HUES6 (cell line): ENCODE data around the gene NUP214.

ENCODE experiments used
- H3K27ac ChIP-seq: 2 replicates; pipeline ENCODE4 v1.7.0; 2013; ENCODE audit warnings: low read depth, mild to moderate bottlenecking, low read length, inconsistent platforms
- H3K27me3 ChIP-seq: 2 replicates; pipeline ENCODE4 v1.6.1; 2013; ENCODE audit warnings: low read length; ENCODE audit not compliant: control insufficient read depth, insufficient read depth
- H3K36me3 ChIP-seq: 2 replicates; pipeline ENCODE4 v1.6.1; 2013; ENCODE audit warnings: low read length; ENCODE audit not compliant: control insufficient read depth, insufficient read depth
- H3K4me1 ChIP-seq: 2 replicates; pipeline ENCODE4 v1.6.1; 2013; ENCODE audit warnings: low read length; ENCODE audit not compliant: control insufficient read depth, insufficient read depth
- H3K4me3 ChIP-seq: 2 replicates; pipeline ENCODE4 v1.5.1; 2013; ENCODE audit warnings: low read depth, low read length
- H3K9ac ChIP-seq: one replicate; pipeline ENCODE4 v1.6.1; 2013; ENCODE audit warnings: mild to moderate bottlenecking, low read length
- H3K9me3 ChIP-seq: 2 replicates; pipeline ENCODE4 v1.6.1; 2013; ENCODE audit warnings: low read depth, low read length; ENCODE audit not compliant: control insufficient read depth, insufficient read depth

NUP214 gene

GRCh38 chr9:131125288-131126058 is at the start of gene NUP214:
NUP214 (plus strand) TSS chr9:131125586; CDS start chr9:131125705, 119 bp downstream.
- peaks cover 52% of the 10 kb centered on the region for H3K36me3 ChIP-seq
- no peaks in the 10 kb centered on the region for H3K27me3 ChIP-seq
- 0 out of 2 replicates have a peak, but pooled peaks cover 4% of the 10 kb centered on the region for H3K4me1 ChIP-seq

GRCh38 chr9:131076347-131077195 is 48.8 kb upstream of the NUP214 start:
- H3K9ac ChIP-seq, result no peak overlapping the region

More at GRCh38 chr9:131125288-131126058, at the start of gene NUP214:
- H3K9ac ChIP-seq, result peak within 1 kb of the TSS; percentile 94
- no peaks in the 10 kb centered on the region for H3K9me3 ChIP-seq
- H3K4me3 ChIP-seq, result peak within 1 kb of the TSS; percentile 92
- H3K27ac ChIP-seq, result peak within 1 kb of the TSS; percentile 89

GRCh38 chr9:131078427-131079366 is 46.7 kb upstream of the NUP214 start:
- Histone ChIP-seq H3K27ac (0 out of 2 replicates have a peak overlapping the region, but pooled peaks have one; percentile 41), H3K4me1 (no peaks in the 10 kb centered on the region), H3K36me3 (peaks cover 27% of the 10 kb centered on the region), H3K9ac (no peak overlapping the region), H3K4me3 (no peak overlapping the region), H3K9me3 (no peaks in the 10 kb centered on the region), H3K27me3 (no peaks in the 10 kb centered on the region)

More at GRCh38 chr9:131076347-131077195, 48.8 kb upstream of the NUP214 start:
- Histone ChIP-seq H3K9me3 (no peaks in the 10 kb centered on the region), H3K4me3 (no peak overlapping the region), H3K27ac (no peak overlapping the region), H3K4me1 (no peaks in the 10 kb centered on the region), H3K27me3 (no peaks in the 10 kb centered on the region), H3K36me3 (peaks cover 32% of the 10 kb centered on the region; the same call in 1 of the 2 replicates)

DNA sequence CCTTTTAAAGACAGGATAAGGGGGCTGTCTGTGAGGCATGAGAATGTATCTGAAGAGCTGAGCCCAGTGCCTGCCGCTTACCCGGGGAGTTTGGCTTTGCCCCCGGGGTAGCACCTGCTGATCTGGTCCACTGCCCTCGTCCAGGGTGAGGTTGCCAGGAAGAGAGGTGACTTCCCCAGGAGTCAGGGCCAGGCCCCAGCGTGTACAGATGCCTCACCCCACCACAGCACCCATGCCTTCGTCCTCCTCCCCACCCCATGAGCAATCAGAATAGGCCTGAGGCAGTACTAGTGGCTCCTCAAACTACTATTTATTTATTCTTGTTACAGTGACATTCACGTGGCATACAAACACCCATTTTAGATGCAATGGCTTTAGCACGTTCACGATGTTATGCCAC is 44.8 kb upstream of the NUP214 start:
- H3K4me3 ChIP-seq, result no peak overlapping the region
- no peaks in the 10 kb centered on the region for H3K27me3 ChIP-seq
- H3K36me3 ChIP-seq, result peaks cover 30% of the 10 kb centered on the region
- no peaks in the 10 kb centered on the region for H3K4me1 ChIP-seq
- H3K9me3 ChIP-seq, result no peaks in the 10 kb centered on the region
- H3K27ac ChIP-seq, result no peak overlapping the region
- no peak overlapping the region for H3K9ac ChIP-seq

GRCh38 chr9:131081868-131082267 is 43.5 kb upstream of the NUP214 start:
- Histone ChIP-seq H3K9me3 (no peaks in the 10 kb centered on the region), H3K27me3 (no peaks in the 10 kb centered on the region), H3K36me3 (peaks cover 32% of the 10 kb centered on the region), H3K4me3 (no peak overlapping the region), H3K9ac (no peak overlapping the region), H3K4me1 (no peaks in the 10 kb centered on the region), H3K27ac (no peak overlapping the region)

- Histone ChIP-seq H3K4me1 (no peaks in the 10 kb centered on the region), H3K27me3 (no peaks in the 10 kb centered on the region), H3K9me3 (no peaks in the 10 kb centered on the region), H3K4me3 (no peak overlapping the region), H3K9ac (no peak overlapping the region), H3K27ac (no peak overlapping the region), H3K36me3 (peaks cover 36% of the 10 kb centered on the region)
Measured at GRCh38 chr9:131082774-131083512, 42.4 kb upstream of the NUP214 start.

GRCh38 chr9:131084661-131085369 is 40.6 kb upstream of the NUP214 start:
- H3K4me1 ChIP-seq, result no peaks in the 10 kb centered on the region
- no peak overlapping the region for H3K9ac ChIP-seq
- no peak overlapping the region for H3K4me3 ChIP-seq
- H3K9me3 ChIP-seq, result no peaks in the 10 kb centered on the region
- H3K27ac ChIP-seq, result no peak overlapping the region
- H3K27me3 ChIP-seq, result no peaks in the 10 kb centered on the region
- H3K36me3 ChIP-seq, result peaks cover 40% of the 10 kb centered on the region

DNA sequence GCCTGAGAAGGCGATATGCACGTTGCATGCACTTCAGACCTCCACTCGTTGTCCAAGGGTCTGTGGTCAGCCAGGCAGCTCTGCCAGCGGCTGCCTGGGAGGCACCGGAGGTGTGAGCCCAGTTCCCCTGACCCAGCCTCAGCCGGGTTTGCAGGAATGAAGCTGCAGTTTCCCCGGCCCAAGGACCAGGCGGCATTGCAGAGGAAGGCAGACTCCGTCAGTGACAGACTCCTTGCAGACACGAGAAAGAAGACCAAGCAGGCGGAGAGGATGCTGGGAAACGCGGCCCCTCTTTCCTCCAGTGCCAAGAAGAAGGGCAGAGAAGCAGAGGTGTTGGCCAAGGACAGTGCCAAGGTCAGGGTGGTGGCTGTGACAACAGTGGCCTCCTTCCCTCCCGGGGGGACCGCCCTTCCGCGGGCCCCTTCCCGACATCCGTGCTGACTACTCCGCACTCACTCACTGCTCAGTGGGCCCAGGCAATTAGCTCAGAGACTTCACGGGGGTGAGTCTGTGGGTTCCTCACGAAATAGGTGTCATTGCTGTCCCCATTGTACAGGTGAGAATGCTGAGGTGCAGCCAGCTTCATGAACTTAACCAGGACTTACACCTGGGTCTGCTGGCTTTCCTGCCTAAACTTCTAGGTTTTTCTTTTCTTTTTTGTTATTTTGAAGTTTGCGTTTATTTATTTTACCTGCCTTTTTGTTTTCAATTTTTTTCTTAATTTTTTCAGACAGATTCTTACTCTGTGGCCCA is 39.8 kb upstream of the NUP214 start:
- Histone ChIP-seq H3K4me1 (no peaks in the 10 kb centered on the region), H3K27ac (no peak overlapping the region), H3K36me3 (peaks cover 39% of the 10 kb centered on the region), H3K4me3 (no peak overlapping the region), H3K9ac (no peak overlapping the region), H3K9me3 (no peaks in the 10 kb centered on the region), H3K27me3 (no peaks in the 10 kb centered on the region)

GRCh38 chr9:131087354-131087893 is 38.0 kb upstream of the NUP214 start:
- H3K4me1 ChIP-seq, result no peaks in the 10 kb centered on the region
- no peak overlapping the region for H3K27ac ChIP-seq
- H3K9ac ChIP-seq, result no peak overlapping the region
- no peak overlapping the region for H3K4me3 ChIP-seq
- no peaks in the 10 kb centered on the region for H3K9me3 ChIP-seq
- peaks cover 33% of the 10 kb centered on the region for H3K36me3 ChIP-seq
- H3K27me3 ChIP-seq, result no peaks in the 10 kb centered on the region
